Epidermal melanocyte (primary cell): ENCODE results near the gene LNX1.
"Not testable (repeated sequence)": the region's sequence is repeated elsewhere in the genome, so short reads cannot be mapped to it uniquely, and the experiment has no call there.

ENCODE experiments used
- DNase-seq: peaks from one replicate; pipeline ENCODE4 v3.0.0; 2011; ENCODE audit warnings: low spot score; ENCODE audit not compliant: insufficient read length

Gene LNX1

DNA sequence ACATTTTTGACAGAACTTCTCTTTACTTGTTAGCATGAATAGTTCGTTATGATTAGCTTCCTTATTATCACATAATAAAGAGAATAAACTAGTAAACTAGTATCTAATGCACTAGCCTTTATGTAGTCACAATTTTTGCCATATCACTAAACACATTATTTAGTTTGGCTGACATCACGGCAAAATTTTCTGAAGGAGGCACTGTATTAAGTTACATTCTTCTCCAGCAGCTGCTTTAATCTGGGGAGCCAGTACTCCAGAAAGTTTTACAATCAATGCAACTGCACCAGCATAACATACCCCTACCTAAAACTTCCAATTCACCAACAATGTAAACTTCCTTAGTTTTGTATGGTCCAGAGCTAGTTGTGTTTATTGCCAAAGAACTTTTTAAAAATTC lies 126.0 kb downstream of the LNX1 start:
- DNase-seq, result no peak

DNA sequence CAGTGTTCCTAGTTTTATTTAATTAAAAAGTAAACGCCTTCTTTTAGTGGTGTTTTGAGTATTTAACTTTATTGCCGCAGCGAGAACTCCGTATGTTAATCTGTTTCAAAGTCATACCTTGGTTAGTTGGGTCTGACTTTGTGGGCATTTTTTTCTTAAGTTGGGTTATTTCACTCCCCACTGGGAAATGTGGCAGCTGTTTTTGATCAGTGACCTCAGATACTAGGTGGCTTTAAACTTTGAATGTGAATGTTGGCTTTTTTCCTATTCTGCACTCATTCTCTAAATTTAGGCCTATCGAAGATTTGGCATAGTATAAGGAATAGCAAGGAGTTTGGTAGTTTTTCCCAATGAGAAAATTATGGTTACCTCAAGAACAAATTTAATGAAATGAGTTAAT lies 127.9 kb downstream of the LNX1 start:
- no peak for DNase-seq

DNA sequence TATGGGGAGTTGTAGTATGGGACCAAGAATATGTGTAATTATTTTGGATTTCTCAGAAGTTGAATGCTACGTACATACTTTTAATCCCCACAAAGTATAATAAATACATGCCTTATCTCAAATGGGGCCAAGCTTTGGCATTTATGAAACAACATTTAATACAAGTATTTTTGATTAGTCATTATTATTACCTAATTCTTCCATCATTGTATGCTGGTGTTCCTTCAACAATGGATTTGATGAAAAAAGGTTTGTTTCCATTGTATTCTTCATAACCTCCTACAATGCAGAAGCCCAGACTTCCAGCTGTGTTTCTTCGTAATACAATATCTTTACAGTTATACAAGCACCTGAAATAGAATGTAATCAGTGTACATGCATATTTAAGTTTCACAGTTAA lies 130.0 kb downstream of the LNX1 start:
- no peak for DNase-seq

DNA sequence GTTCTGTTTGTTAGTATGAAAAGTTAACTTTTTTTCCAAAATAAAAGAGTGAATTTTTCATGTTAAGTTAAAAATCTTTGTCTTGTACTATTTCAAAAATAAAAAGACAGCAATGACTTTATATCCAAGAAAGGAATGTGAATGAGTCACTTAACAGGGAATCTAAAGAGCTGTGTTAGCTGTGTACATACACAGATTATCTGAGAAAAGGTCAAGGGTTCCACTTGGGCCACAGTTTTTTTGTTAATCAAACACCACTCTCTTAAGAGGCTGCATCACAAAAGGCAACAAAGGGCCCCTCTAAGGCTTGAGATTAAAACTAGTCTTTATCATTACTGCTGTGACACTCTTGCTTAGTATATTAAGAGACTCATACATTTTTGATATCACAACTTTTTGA lies 131.7 kb downstream of the LNX1 start:
- DNase-seq, result no peak

DNA sequence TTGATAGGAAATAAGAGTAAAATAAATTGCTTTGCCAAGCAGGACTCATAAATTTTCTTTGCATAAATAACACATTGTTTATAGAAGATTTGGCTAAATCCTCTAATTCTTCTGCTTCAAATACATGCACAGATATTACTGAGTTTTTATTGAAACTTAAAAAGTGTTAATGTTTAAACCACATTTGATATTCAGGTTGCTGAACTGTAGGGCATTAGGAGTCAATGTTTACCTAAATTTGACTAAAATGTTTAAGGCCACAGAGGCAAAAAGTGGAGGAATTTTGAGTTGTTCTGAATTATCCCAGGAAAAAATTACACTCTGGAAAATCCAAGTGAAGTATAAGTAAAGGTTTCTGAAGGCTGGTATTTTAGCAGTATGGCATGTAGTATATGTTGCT lies 135.1 kb downstream of the LNX1 start:
- no peak for DNase-seq

DNA sequence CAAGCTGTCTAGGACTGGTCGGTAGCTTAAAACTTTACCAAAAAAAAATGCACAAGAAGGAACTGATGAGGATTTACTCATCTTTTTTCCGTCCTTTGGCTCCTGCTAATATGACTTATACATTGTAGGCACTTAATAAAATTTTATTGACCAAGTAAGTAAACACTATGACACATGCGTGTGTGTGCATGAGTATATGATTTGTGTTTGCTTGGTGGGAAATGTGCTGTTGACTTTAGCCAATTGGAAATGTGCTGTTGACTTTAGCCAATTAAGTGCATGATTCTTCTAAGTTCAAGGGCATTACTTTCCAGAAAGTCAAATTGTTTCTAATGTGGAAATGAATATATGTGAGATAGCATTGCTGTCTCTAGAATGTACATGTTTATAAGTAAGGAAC lies 135.5 kb downstream of the LNX1 start:
- no peak for DNase-seq

DNA sequence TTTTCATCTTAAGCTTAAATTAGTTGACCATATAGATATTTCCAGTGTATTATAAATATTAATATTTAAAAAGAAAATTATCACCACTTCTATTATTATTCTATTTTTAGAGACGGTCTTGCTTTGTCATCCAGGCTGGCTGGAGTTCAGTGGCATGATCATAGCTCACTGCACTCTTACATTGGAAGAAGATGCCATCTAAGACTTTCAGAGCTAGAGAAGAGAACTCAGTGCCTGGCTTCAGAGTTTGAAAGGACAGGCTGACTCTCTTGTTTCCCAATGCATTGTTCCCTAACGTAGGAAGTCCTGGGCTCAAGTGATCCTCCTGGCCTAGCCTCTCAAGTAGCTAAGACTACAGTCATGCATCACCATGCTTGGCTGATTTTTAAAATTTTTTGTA lies 137.9 kb downstream of the LNX1 start:
- no peak for DNase-seq

DNA sequence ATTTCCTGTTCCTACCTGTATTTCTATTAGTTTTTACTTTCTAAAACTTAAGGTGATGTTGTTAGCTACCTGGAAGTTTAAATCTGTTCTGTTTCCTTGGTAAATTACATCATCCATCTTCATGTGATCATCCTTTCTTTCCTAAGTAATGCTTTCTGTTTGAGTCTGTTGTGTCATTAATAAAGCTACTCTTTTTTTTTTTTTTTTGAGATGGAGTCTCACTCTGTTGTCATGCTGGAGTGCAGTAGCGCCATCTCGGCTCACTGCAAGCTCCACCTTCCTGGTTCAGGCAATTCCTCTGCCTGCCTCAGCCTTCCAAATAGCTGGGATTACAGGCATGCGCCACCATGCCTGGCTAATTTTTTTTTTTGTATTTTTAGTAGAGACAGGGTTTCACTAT lies 140.5 kb downstream of the LNX1 start:
- DNase-seq, result no peak

DNA sequence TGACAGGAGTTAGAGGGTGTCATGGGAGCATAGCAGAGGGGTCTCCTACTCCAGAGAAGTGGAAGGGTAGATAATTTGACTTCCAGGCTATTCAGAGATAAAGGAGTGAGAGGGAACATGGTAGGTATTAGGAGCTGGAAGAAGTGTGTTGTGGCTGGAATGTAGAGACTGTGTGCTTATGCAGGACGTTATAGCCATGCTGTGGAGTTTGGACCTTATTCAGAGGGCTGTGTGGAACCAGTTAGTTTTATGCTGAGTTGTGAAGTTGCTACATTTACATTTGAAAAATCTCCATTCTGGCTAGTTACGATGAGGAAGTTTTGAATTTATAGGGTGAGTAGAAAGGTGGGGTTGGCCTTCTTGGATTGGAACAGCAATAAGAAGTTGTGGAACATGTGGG lies 146.3 kb downstream of the LNX1 start:
- DNase-seq, result no peak

DNA sequence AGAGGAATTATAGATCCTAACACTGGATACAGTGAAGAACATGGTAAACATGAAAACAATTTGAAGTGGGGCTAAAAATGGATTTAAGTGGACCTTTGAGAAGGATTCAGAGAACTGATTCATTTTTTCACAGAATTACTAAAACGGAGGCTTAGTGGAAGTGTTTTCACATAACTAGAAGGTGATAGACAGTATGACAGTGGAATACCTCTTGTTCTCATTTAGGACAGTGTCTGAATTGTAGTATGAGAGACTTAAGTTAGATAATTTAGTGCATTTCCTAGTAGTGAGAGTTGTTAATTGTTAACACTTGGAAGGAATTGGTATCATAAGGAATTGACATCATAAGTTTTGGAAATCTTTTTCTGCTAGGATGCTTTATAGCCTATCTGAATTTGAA lies 149.7 kb downstream of the LNX1 start:
- DNase-seq, result no peak

DNA sequence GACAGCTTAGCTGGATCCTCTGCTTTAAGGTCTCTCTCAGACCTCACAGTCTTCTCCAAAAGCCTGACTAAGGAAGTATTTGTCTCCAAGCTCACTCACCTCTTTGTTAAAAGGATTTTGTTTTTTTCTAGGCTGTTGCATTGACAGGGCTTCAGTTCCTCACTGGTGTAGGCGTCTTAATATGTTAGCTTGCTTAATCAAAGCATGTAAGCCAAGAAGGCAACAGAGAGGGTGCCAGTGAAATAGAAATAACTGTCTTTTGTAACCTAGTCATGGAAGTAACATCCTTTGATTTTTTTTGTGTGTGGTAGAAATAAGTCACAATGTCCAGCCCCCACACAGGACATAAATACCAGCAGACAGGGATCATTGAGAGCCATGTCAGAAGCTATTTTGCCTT lies 155.0 kb downstream of the LNX1 start:
- DNase-seq, result no peak

DNA sequence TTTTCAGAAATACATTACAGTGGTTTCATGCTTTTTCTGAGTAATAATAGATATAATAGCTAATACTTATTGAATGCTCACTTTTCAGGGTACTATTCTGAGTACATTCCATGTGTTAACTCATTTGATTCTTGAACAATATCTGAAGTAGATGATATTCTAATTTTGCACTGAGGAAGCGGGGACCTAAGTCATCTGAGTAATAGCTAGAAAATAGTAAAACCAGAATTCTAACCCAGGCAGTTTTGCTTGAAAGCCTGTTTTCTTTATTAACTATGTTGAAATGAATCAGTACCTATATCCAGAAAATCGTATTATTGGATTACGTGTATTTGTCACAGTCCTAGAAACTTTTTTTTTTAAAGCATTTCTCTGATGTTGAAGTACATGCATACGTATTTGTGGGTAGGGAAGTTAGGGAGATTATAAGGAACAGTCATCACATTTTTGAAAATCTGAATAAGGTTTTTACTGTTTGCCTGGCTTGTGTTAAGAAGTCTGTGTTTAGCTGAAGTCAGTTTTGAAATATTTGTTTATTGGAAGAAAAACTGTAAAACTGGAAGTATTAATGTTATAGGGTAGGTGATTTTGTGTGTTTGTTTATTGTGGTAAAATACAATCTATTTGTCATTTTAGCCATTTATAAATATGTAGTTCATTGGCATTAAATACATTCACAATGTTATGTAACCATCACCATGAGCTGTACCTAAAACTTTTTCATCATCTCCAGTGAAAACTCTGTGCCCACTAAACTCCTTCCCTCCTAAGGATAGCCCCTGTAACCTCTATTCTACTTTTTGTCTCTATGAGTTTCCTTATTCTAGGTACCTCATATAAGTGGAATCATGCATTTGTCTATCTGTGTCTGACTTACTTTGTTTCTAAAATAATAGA lies 158.5 kb downstream of the LNX1 start:
- DNase-seq, result no peak

DNA sequence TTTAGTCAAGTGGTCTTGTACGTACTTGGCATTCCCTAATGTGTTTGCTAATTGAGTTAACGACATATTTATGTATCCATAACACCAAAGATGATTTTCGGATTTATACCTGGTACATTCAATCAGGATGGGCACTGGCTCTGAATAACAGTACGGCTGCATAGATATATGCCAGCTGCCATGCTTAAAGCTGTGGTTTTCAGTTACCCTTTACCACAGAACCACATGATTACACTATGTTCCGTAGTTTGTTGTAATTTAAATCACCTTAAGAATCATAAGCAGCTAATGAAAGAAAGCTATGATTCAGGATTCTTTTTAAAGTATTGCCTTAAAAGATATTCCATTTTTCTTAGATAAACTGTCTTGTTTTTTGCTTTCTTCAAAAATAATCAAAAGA lies 160.2 kb downstream of the LNX1 start:
- DNase-seq, result no peak

DNA sequence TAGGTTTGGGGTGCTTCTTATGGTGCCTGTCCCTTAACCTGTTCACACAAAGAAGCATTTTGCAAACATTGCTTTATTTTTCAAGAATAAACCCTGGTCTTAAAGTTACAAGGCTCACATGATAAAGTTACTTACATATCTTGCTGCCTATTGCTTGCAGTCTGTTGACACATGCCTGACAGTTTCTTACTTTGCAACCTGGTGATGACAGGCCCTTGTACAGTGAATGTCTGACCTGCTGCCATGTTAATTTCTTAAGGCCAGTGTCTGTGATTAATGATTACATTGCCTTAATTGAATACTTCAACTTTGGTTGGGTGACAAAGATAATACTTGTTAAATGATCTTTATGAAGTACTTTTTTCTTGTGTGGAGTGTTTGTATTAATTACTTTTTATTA lies 163.9 kb downstream of the LNX1 start:
- DNase-seq, result no peak

DNA sequence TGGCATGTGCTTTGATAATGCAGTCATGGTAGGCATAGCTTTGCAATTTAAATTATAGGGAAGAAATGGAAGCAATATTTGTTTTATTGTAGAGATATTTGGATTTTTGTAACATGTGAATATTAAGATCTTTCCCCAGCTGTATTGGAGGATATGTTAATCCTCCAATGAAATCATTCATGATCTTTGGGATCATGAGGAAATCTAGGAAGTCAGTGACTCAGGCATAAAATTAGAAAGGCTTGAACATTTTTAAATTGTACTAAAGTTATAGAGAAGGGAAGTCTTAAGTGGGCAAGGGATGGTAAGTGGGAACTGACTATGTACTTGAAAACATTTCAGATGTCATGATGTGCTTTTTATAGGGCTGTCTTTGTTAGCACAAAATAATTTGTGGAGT lies 167.0 kb downstream of the LNX1 start:
- no peak for DNase-seq

DNA sequence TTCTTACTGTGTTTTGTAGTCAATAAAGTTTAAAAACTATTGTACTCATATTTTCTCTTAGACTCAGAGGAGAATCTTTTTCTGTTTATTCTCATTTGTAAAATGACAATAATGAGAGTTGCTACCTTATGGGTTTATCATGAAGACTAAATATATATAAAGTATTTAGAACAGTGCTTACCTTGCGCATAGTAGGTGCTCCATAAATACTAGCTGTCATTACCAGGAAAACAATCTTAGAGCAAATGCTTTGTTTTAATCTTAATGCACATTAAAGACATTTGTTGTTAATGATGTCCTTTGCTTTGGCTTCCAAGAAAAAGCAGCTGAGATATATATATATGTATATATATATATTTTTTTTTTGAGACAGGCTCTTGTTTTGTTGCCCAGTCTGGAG lies 168.9 kb downstream of the LNX1 start:
- DNase-seq, result no peak

DNA sequence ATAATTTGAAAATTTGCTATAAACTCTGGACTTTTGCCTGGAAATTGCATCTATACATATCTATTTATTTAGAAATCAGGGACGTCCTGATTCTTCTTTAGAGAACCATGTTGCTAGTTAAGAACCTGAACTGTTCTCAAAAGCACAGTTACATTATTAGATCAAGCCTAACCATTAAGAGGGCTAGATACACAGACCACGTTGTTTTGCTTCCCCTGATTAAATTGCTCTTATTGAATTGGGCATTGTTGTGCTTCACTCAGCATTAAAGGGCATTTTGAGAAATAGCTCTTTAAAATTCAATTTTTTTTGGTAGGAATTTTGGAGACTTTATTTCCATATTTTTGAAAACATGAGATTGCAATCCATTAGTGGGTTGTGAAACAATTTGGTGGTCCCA lies 169.5 kb downstream of the LNX1 start:
- no peak for DNase-seq

DNA sequence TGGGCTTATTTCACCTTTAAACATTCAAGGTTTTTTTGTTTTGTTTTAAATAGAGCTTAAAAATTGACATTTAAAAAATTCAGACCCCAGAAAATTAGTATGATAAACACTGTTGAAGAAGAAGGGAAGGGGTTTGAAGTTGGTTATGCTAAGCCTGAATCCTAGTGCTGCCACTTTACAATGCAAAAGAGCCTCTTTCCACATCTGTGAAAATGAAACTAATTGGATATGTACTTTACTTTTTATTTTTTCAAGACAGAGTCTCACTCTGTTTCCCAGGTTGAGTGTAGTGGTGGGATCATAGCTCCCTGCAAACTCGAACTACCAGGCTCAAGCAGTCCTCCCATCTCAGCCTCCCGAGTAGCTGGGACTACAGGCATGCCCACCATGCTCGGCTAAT lies 172.1 kb downstream of the LNX1 start:
- no peak for DNase-seq

DNA sequence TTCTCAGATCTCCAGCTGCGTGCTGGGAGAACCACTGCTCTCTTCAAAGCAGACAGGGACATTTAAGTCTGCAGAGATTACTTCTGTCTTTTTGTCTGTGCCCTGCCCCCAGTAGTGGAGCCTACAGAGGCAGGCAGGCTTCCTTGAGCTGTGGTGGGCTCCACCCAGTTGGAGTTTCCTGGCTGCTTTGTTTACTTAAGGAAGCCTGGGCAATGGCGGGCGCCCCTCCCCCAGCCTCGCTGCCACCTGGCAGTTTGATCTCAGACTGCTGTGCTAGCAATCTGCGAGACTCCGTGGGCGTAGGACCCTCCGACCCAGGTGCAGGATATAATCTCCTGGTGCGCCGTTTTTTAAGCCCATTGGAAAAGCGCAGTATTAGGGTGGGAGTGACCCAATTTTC lies 181.8 kb downstream of the LNX1 start:
- DNase-seq, result not testable (repeated sequence)
